Natural killer cell treated with Interleukin-12 subunit alpha and Interleukin-12 subunit beta and Interleukin-15 and Interleukin-18, amount 100 ng/mL, for 72 hours (primary cell): Measurements from ENCODE around the gene TMEM190. TPM values are rescaled to one million over a fixed set of nuclear protein-coding genes. Genes with fewer than 3 reads are reported as not detected.

Experiments used
- ATAC-seq, 2 donors: fragments of 150-1000 bp; cut with Tn5 transposase in 1 of 2; sonication (Bioruptor Pico), chemical (Tn5 transposase) in 1 of 2; 2 replicates each; pipeline ENCODE4 v1.10.0; 2021
- DNase-seq: peaks from one replicate; pipeline ENCODE4 v3.0.0; 2022; ENCODE audit warnings: low spot score
- H3K27ac Mint-ChIP-seq, 2 donors: 1 replicate in 1 of 2; 2 replicates in 1 of 2; pipeline ENCODE4 v1.8.0; 2022; ENCODE audit warnings: mixed read lengths in 2 of 2, mild to moderate bottlenecking in 1 of 2, moderate library complexity in 1 of 2
- H3K27me3 Mint-ChIP-seq, 2 donors: 1 replicate in 1 of 2; 2 replicates in 1 of 2; pipeline ENCODE4 v1.8.0; 2022; ENCODE audit warnings: mixed read lengths in 2 of 2
- H3K36me3 Mint-ChIP-seq: one replicate; pipeline ENCODE4 v1.8.0; 2022; ENCODE audit warnings: mixed read lengths
- H3K4me1 Mint-ChIP-seq, 2 donors: 1 replicate in 1 of 2; 2 replicates in 1 of 2; pipeline ENCODE4 v1.8.0; 2022; ENCODE audit warnings: low read depth in 2 of 2, mixed read lengths in 2 of 2, mild to moderate bottlenecking in 1 of 2
- H3K4me3 Mint-ChIP-seq: one replicate; pipeline ENCODE4 v1.8.0; 2022; ENCODE audit warnings: mixed read lengths
- H3K9me3 Mint-ChIP-seq: 2 replicates; pipeline ENCODE4 v1.8.0; 2022; ENCODE audit warnings: mixed read lengths
- total RNA-seq, 2 donors: library from RNA; stranded (reverse); gene quantifications; one replicate each; pipeline ENCODE4 v1.2.3, GENCODE V29; 2022

The TMEM190 gene
- total RNA-seq, 2 donors from 2014 or later, result not detected

GRCh38 chr19:55345818-55346724 is 30.6 kb upstream of the TMEM190 start:
- no peak for ATAC-seq
- no peak overlapping the region for H3K27ac Mint-ChIP-seq
- no peak for DNase-seq
- H3K9me3 Mint-ChIP-seq, result no peaks in the 10 kb centered on the region
- H3K4me1 Mint-ChIP-seq, result peaks cover 4 to 7% of the 10 kb centered on the region in 2 donors
- H3K4me3 Mint-ChIP-seq, result no peak overlapping the region
- H3K27me3 Mint-ChIP-seq, result peaks cover under 1 to 2% of the 10 kb centered on the region in 2 donors
- H3K36me3 Mint-ChIP-seq, result no peaks in the 10 kb centered on the region

GRCh38 chr19:55346725-55347441 is 29.7 kb upstream of the TMEM190 start:
- H3K36me3 Mint-ChIP-seq, result no peaks in the 10 kb centered on the region
- peaks cover 0 to 11% of the 10 kb centered on the region in 2 donors for H3K4me1 Mint-ChIP-seq
- ATAC-seq (no peak), DNase-seq (no peak)
- no peaks in the 10 kb centered on the region for H3K9me3 Mint-ChIP-seq
- H3K27me3 Mint-ChIP-seq, result peaks cover 9 to 10% of the 10 kb centered on the region in 2 donors
- no peak overlapping the region for H3K27ac Mint-ChIP-seq
- no peak overlapping the region for H3K4me3 Mint-ChIP-seq

- no peaks in the 10 kb centered on the region for H3K36me3 Mint-ChIP-seq
- H3K27me3 Mint-ChIP-seq, result peaks cover 14 to 17% of the 10 kb centered on the region in 2 donors
- no peak for DNase-seq
- no peak overlapping the region for H3K27ac Mint-ChIP-seq
- H3K4me3 Mint-ChIP-seq, result no peak overlapping the region
- H3K9me3 Mint-ChIP-seq, result no peaks in the 10 kb centered on the region
- no peak for ATAC-seq
- peaks cover under 1 to 14% of the 10 kb centered on the region in 2 donors for H3K4me1 Mint-ChIP-seq
These were observed 29.1 kb upstream of the TMEM190 start for GRCh38 chr19:55347442-55348009.

- DNase-seq (no peak), ATAC-seq (no peak)
- H3K4me1 Mint-ChIP-seq, result peaks cover 10 to 24% of the 10 kb centered on the region in 2 donors
- no peaks in the 10 kb centered on the region for H3K9me3 Mint-ChIP-seq
- no peak overlapping the region for H3K4me3 Mint-ChIP-seq
- no peaks in the 10 kb centered on the region for H3K36me3 Mint-ChIP-seq
- no peak overlapping the region for H3K27ac Mint-ChIP-seq
- H3K27me3 Mint-ChIP-seq, result peaks cover 21 to 26% of the 10 kb centered on the region in 2 donors
These were observed 28.1 kb upstream of the TMEM190 start for GRCh38 chr19:55348317-55349034.

GRCh38 chr19:55350620-55351315 is 25.9 kb upstream of the TMEM190 start:
- H3K4me1 Mint-ChIP-seq, result peaks cover 10 to 24% of the 10 kb centered on the region in 2 donors
- H3K27ac Mint-ChIP-seq, result peak overlapping the region in 1 of 2 donors; percentile 24
- no peak for ATAC-seq
- H3K36me3 Mint-ChIP-seq, result no peaks in the 10 kb centered on the region
- H3K27me3 Mint-ChIP-seq, result peaks cover 21 to 26% of the 10 kb centered on the region in 2 donors
- H3K4me3 Mint-ChIP-seq, result no peak overlapping the region
- no peaks in the 10 kb centered on the region for H3K9me3 Mint-ChIP-seq
- DNase-seq, result no peak

- no peaks in the 10 kb centered on the region for H3K9me3 Mint-ChIP-seq
- no peak for ATAC-seq
- no peak overlapping the region for H3K4me3 Mint-ChIP-seq
- H3K36me3 Mint-ChIP-seq, result no peaks in the 10 kb centered on the region
- H3K27ac Mint-ChIP-seq, result peak overlapping the region in 1 of 2 donors; percentile 24
- peaks cover 10 to 24% of the 10 kb centered on the region in 2 donors for H3K4me1 Mint-ChIP-seq
- no peak for DNase-seq
- peaks cover 22 to 28% of the 10 kb centered on the region in 2 donors for H3K27me3 Mint-ChIP-seq
These were observed 24.6 kb upstream of the TMEM190 start for GRCh38 chr19:55352040-55352439.

GRCh38 chr19:55352549-55353145 is 24.0 kb upstream of the TMEM190 start:
- no peaks in the 10 kb centered on the region for H3K36me3 Mint-ChIP-seq
- H3K27ac Mint-ChIP-seq, result no peak overlapping the region
- H3K4me1 Mint-ChIP-seq, result peaks cover 10 to 24% of the 10 kb centered on the region in 2 donors
- no peak for DNase-seq
- no peaks in the 10 kb centered on the region for H3K9me3 Mint-ChIP-seq
- no peak for ATAC-seq
- peak overlapping the region; percentile 66 for H3K4me3 Mint-ChIP-seq
- H3K27me3 Mint-ChIP-seq, result peaks cover 27 to 33% of the 10 kb centered on the region in 2 donors

GRCh38 chr19:55353356-55353802 is 23.2 kb upstream of the TMEM190 start:
- Mint-ChIP-seq H3K4me3 (peak overlapping the region; percentile 66), H3K27me3 (peaks cover 30 to 33% of the 10 kb centered on the region in 2 donors)
- ATAC-seq, result no peak

GRCh38 chr19:55353803-55354697 is 22.6 kb upstream of the TMEM190 start:
- H3K36me3 Mint-ChIP-seq, result no peaks in the 10 kb centered on the region
- H3K27me3 Mint-ChIP-seq, result peaks cover 30 to 33% of the 10 kb centered on the region in 2 donors
- H3K4me3 Mint-ChIP-seq, result peak overlapping the region; percentile 66
- peak; percentile 78 for DNase-seq
- ATAC-seq, result peak; percentile 87 to 95
- peaks cover 10 to 24% of the 10 kb centered on the region in 2 donors for H3K4me1 Mint-ChIP-seq
- no peak overlapping the region for H3K27ac Mint-ChIP-seq
- no peaks in the 10 kb centered on the region for H3K9me3 Mint-ChIP-seq

More at GRCh38 chr19:55353356-55353802, 23.2 kb upstream of the TMEM190 start:
- no peaks in the 10 kb centered on the region for H3K9me3 Mint-ChIP-seq
- H3K36me3 Mint-ChIP-seq, result no peaks in the 10 kb centered on the region
- H3K27ac Mint-ChIP-seq, result no peak overlapping the region
- DNase-seq, result no peak
- peaks cover 10 to 24% of the 10 kb centered on the region in 2 donors for H3K4me1 Mint-ChIP-seq

- ATAC-seq, result no peak
- Mint-ChIP-seq H3K27ac (no peak within 1 kb of the TSS), H3K27me3 (peaks cover 30 to 33% of the 10 kb centered on the region in 2 donors), H3K36me3 (no peaks in the 10 kb centered on the region), H3K4me1 (peaks cover 10 to 24% of the 10 kb centered on the region in 2 donors), H3K4me3 (peak within 1 kb of the TSS; percentile 66), H3K9me3 (no peaks in the 10 kb centered on the region)
- DNase-seq, result no peak
These were observed 21.9 kb upstream of the TMEM190 start, which contains the start of gene COX6B2 for GRCh38 chr19:55354698-55355212. TSS of gene COX6B2 (minus strand) at chr19:55354719. CDS start at chr19:55354521, 198 bp downstream.

- Mint-ChIP-seq H3K36me3 (no peaks in the 10 kb centered on the region), H3K27me3 (peaks cover 30 to 33% of the 10 kb centered on the region in 2 donors), H3K9me3 (no peaks in the 10 kb centered on the region), H3K4me3 (no peak overlapping the region), H3K4me1 (peaks cover 10 to 24% of the 10 kb centered on the region in 2 donors), H3K27ac (no peak overlapping the region)
- DNase-seq (no peak), ATAC-seq (no peak)
These were observed 21.3 kb upstream of the TMEM190 start for GRCh38 chr19:55355213-55355821.
